ENCODE data around the gene FGD1.

The FGD1 gene

DNA sequence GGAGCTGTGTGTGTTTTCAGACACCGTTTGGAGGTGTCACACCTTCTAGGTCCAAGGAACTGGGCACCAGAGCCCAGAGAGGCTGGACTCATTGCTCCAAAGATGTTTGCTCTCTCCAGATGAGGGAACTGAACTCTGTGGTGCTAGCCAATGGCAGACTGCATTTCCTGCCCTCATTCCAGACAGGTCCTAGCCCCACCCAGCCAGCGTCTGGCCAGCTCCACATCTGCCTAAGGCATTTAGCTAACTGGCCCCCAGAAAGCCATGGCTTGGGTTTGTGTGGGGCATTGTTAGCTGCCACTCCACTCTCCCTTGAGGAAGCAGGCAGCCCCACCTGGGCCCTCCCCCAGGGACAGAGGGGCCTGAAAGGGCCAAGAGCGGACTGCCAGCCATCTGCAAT, 11.4 kb downstream of the FGD1 start:
- Mint-ChIP-seq H3K27me3 (no peaks in the 10 kb centered on the region), H3K4me3 (no peak overlapping the region), H3K9me3 (no peaks in the 10 kb centered on the region), H3K4me1 (no peaks in the 10 kb centered on the region), H3K27ac (no peak overlapping the region), H3K36me3 (no peaks in the 10 kb centered on the region)

DNA sequence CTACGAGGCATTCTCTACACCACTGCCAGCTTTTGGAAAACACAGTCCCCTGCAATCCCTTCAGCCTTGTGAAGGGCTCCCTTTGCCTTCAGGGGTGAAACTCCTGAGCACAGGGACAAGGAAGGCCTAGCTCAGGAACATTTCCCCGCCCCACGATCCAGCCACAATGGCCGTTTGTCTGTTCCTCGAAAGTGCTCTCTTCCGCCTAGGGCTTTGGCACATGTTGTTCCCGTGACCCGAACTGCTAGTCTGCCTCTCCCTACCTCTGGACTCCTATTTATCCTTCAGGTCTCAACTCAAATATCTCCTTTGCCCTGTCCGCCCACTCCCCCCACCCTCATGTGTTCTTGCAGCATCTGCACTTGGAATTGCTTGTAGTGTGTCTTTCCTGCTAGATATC, 12.1 kb downstream of the FGD1 start:
- Mint-ChIP-seq H3K27ac (no peak overlapping the region), H3K9me3 (no peaks in the 10 kb centered on the region), H3K36me3 (no peaks in the 10 kb centered on the region), H3K4me3 (no peak overlapping the region), H3K4me1 (no peaks in the 10 kb centered on the region), H3K27me3 (no peaks in the 10 kb centered on the region)

DNA sequence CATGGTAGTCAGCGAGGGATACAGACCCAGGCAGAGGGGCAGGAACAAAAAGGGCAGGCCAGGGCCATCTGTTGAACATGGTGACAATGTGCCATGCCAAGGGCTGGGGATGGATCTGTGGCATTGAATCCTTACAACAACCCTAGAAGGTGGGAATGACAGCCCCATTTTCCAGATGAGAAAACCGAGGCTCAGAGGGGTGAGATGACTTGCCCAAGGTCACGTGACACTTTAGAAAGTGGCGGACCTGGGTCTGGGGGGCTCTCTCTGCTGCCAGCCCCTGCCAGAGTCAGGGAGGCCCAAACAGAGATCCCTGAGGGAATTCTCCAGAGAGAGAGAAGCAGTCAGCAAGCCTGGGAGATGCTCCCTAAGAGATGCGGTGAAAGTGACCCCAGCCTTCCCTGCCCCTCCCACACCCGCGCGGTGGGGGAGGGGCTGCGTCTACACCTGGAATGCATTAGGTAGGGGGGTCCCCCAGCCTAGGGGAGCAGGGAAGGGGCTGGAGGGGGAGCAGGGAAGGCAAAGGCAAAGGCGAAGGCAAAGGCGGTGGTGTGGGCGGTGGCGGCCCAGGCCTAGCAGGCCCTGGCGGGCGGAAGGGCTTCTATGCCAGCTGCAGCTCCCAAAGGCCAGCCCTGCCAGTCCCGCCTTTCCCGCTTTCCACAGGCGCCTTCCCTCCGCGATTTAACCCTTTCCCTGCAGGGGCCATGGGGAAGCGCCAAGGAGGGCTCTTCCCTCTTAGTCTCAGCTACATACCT, 13.0 kb downstream of the FGD1 start:
- Mint-ChIP-seq H3K36me3 (no peaks in the 10 kb centered on the region), H3K4me3 (no peak overlapping the region), H3K27me3 (no peaks in the 10 kb centered on the region), H3K4me1 (no peaks in the 10 kb centered on the region), H3K27ac (no peak overlapping the region), H3K9me3 (no peaks in the 10 kb centered on the region)

DNA sequence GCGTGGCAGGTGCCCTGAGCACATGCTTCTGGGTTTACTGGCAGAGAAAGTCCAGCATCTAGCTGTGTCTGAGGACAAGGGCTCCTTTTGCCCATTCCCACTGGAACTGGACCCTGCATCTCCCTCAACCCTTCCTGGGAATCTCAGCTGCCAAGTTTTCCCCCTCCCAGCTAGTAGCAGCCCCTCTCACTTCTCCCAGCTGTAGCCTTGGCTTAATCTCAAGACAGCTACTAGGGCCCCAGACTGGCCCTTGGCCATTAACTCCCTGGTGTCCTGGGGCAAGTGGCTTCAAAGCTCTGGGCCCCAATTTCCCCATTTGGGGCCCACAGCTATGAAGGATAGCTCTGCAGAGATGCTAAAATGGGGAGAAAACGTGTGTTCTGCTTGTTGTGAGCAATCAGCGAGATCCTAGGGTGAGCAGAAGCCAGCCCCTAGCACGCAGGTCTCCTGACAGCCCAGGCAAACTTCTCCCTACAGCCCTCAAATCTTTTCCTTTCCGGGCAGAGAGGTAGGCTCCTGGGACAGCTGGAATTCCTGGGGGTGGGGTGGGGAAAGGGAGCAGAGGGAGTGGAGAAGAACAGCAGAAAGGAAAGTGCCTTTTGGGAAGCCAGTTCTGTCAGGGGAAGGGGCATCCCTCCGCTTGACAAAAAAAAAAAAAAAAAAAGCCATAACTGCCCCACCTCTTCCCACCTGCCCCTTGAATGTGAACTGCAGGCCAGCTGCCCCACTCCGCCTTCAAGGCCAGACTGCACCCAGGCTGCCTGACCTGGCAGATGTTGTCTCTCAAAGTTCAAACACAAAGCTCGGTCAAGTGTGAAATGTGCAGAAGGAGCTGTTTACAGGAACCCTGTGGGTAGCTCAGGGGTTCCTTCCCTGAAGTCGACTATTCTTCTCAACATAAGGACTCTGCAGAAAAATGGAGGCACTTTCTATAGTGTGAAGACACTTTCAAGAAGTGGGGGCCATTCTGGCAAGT, 16.6 kb downstream of the FGD1 start:
- Mint-ChIP-seq H3K27ac (no peak overlapping the region), H3K4me3 (no peak overlapping the region), H3K4me1 (no peaks in the 10 kb centered on the region), H3K36me3 (no peaks in the 10 kb centered on the region), H3K9me3 (no peaks in the 10 kb centered on the region), H3K27me3 (no peaks in the 10 kb centered on the region)

DNA sequence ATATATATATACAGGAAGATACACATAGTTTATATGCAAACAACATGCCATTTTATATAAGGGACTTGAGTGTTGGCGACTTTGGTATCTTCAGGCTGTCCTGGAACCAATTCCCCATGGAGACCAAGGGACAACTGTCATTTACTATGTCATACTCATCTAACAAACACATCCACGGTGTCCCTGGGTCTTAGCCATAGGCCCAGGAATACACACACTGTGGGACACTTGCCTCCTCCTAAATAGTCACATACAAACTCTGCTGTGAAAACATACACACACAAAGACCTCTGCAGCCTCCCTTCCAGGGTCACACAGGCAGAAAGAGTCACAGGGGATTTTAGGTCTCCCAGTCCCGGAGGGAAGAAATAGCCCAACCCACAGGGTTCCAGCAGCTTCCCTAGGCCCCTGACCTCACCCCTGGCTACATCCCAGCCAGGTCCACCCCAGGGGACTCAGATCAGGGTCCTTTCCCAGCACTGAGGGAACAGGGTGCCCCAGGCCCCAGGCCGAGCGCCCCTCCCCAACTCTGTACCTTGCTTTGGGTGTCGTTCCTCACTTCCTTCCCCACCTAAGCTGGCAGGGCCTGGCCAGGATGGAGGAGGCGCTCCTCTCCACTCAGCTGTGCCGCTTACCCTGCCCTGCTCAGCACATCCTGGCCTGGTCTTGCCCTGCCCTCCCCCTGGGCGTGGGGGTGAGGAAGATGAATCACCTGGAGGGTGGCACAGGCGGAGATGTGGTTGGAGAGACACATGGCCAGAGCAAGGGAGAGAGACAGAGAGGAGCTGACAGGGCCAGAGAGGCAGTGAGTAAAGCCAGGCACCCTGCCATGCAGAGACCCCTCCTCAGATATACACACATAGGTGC, 21.8 kb downstream of the FGD1 start:
- no peaks in the 10 kb centered on the region for H3K4me1 Mint-ChIP-seq
- no peaks in the 10 kb centered on the region for H3K27me3 Mint-ChIP-seq
- H3K9me3 Mint-ChIP-seq: no peaks in the 10 kb centered on the region
- no peak overlapping the region for H3K27ac Mint-ChIP-seq
- no peaks in the 10 kb centered on the region for H3K36me3 Mint-ChIP-seq
- H3K4me3 Mint-ChIP-seq: no peak overlapping the region

DNA sequence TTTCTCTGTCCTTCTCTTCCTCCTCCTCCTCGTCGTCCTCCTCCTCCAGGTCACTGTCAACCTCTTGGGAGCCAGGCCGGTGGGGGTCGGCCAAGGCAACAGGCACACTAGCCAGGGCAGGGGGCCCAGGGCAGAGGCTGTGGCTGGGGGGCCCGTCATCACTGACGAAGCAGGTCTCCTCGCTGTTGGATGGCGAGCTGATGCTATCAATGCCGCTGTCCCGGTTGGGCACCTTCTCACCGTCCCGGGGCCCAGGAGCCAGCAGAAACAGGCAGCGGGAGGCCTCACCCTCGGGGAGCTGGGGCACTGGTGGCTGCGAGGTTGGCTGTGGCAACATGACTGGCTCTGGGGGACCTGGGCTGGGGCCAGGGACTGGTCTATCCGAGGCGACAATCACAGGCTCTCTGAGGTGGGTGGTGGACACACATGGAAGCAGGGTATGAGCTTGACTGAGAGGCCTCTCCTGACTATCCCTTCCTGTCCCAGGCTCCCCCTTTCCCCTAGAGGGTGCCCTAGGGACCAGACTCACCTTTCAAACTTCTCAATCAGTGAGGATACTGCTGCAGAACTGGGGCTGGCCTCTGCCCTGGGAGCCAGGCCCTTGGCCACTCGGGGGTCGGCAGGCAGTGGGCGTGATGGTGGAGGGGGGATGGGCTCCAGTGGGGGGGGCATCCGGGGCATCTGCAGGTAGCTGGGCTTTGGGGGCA, 25.8 kb downstream of the FGD1 start:
- Mint-ChIP-seq H3K4me1 (no peaks in the 10 kb centered on the region), H3K27ac (no peak overlapping the region), H3K27me3 (no peaks in the 10 kb centered on the region), H3K9me3 (no peaks in the 10 kb centered on the region), H3K36me3 (no peaks in the 10 kb centered on the region), H3K4me3 (no peak overlapping the region)

DNA sequence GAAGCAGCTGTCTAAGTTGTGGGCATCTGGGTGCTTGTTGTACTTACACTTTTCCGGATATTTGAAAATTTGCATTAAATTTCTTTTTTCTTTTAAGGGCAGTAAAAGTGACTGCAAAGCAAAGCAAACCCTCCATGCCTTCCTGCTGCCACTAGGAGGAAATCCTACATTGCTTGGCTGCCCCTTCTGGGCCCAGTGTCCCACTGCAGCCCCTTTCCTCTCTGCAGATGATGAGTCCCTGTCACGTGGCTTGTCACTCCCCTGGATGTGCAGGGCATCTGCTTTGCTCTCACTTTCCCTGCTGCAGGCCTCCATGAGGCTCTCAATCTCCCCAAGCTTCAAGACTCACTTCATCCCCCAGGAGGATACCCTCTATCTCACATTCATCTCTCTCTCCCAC, 43.1 kb downstream of the FGD1 start:
- Mint-ChIP-seq H3K4me1 (no peaks in the 10 kb centered on the region), H3K27me3 (no peaks in the 10 kb centered on the region), H3K9me3 (no peaks in the 10 kb centered on the region), H3K27ac (no peak overlapping the region), H3K4me3 (no peak overlapping the region), H3K36me3 (peaks cover 3% of the 10 kb centered on the region)

DNA sequence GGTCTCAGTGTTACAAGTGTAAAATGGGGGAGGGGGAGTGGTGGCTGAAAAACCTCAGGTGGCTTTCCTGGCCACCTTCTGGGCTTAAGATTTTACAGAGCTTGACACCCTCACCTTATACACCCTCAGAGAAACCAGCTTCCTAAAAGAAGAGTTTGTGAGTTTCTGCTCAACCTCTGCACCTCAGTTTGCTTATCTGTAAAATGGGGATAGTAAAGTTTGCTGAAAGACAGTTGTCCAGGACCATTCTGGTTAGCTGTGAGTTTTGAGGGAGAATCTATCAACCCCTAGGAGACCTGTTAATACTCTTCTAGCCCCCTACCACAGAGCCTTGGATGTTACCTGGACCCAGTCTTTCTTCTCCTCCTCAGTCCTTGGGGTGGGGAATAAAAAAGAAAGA, 46.1 kb downstream of the FGD1 start:
- no peaks in the 10 kb centered on the region for H3K9me3 Mint-ChIP-seq
- no peak overlapping the region for H3K27ac Mint-ChIP-seq
- no peak overlapping the region for H3K4me3 Mint-ChIP-seq
- H3K27me3 Mint-ChIP-seq: no peaks in the 10 kb centered on the region
- no peaks in the 10 kb centered on the region for H3K4me1 Mint-ChIP-seq
- peaks cover 3% of the 10 kb centered on the region for H3K36me3 Mint-ChIP-seq

DNA sequence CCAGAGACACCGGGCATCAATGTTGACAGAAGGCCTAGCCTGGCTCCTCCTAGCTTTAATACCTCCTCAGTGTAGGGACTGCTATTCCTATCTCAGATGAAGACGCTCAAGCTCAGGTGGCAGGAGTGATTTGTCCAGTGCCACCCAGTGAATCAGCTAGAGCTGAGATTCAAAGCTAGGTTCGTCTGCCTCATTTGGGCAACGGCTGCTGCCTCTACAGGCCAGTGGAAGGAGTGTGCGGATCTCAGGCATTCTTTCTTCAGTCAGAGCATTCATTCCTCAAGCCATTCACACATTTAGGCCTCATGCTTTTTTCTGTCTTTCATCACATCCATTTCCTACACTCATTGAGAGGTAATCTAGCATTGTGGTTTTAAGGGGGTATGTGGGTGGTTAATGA, 48.6 kb downstream of the FGD1 start:
- Mint-ChIP-seq H3K4me3 (no peak overlapping the region), H3K27ac (no peak overlapping the region), H3K36me3 (peaks cover 6% of the 10 kb centered on the region), H3K9me3 (no peaks in the 10 kb centered on the region), H3K27me3 (no peaks in the 10 kb centered on the region), H3K4me1 (peaks cover 7% of the 10 kb centered on the region)

DNA sequence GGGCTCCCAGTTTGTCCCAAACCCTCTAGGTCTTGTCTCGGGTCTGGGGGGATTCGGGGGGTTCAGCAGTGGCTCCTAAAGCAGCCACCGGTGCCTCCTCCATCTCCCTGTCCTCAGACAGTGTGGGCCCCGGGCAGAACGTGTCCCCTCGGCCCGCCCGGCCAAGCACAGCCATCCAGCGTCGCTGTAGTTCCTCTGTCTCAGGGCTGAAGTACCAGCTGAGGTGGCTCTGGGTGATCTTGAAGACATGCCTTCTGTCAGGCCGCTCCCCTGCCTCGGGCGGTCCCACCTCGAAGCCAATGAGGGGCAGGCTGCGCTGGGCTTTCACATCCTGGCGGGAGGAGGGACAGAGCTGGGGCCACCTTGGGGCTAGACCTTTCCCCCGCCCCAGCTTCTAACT, 50.0 kb downstream of the FGD1 start:
- Mint-ChIP-seq H3K27ac (no peak overlapping the region), H3K36me3 (peaks cover 11% of the 10 kb centered on the region), H3K9me3 (no peaks in the 10 kb centered on the region), H3K27me3 (no peaks in the 10 kb centered on the region), H3K4me3 (no peak overlapping the region), H3K4me1 (peaks cover 20% of the 10 kb centered on the region)

DNA sequence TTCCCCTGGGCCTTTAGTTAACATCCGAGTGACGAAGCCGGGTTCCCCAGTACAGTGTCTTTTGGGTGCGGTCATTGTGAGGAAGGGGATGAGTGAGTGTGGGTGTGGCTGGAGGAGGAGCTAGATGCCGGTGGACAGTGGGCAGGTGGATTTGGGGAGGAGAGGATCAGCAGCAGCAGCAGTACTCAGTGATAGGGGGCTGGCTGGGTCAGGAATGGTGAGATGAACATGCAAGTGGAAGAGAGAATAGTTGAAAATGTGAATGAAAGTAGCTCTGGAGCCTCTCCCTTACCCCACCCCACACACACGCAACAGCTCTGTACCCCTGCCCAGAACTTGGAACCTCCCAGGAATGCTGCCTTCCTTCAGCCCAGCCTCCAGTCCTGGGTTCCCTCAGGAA, 51.3 kb downstream of the FGD1 start:
- H3K9me3 Mint-ChIP-seq: no peaks in the 10 kb centered on the region
- H3K27me3 Mint-ChIP-seq: no peaks in the 10 kb centered on the region
- no peak overlapping the region for H3K4me3 Mint-ChIP-seq
- peaks cover 8% of the 10 kb centered on the region for H3K36me3 Mint-ChIP-seq
- no peak overlapping the region for H3K27ac Mint-ChIP-seq
- H3K4me1 Mint-ChIP-seq: peaks cover 25% of the 10 kb centered on the region

DNA sequence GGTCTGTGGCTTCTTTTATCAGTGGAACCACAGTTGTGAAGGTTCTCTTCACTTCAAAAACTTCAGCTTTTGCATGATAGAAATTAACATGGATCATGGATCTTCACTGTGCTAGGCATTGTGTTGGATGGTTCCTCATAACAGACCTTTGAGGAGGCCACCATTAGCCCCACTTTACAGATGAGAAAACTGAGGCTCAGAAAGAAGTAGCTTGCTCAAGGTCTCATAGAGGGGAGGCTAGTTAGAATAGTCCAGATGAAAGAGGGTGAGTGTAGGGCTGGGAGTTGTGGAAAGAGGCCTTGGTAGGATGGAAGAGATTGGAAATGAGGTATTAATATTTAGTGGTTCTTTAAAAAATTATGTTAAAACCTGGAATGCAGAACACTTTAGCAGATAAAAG, 53.2 kb downstream of the FGD1 start:
- no peak overlapping the region for H3K27ac Mint-ChIP-seq

DNA sequence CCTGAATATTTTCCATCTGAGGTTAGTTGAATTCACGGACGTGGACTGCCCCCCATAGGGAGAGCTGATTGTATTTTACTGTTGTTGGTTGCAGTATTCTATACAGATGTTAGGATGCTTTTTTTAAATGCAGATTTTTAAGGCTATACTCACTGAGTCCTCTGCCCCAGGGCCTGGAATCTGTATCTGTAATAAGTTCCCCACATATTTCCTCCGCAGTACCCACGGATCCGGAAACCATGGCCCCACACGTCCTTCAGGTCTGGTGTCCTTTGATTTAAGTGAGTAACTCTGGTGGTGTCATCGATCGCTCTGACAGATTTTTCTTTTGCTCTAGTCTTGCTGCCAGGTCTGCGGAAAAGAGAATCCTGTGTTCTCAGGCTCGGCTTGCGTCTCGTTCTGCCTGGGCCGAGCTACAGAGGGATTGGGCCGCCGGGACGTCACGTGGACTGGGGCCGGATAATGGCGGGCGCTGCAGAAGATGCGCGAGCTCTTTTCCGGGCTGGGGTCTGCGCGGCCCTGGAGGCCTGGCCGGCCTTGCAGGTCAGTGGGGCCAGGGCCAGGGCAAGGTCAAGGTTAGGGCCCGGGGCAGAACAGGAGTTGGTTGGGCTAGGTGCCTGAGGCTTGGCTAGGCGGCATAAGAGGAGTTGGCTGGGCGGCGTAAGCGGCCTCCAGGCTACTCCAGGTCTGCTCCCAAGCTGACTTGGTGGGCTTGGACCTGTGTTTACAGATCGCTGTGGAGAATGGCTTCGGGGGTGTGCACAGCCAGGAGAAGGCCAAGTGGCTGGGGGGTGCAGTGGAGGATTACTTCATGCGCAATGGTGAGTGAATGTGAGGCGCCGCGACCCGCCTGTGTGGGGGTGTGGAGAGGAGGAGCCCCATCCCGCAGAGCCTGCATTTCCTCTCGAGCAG, 55.8 kb downstream of the FGD1 start, which contains the start of gene TSR2:
TSS of gene TSR2 (plus strand) at position 445 of the 912 bp plus-strand sequence. CDS start at position 463, 18 bp downstream.
- H3K36me3 Mint-ChIP-seq: peaks cover 8% of the 10 kb centered on the region
- no peaks in the 10 kb centered on the region for H3K27me3 Mint-ChIP-seq
- H3K27ac Mint-ChIP-seq: peak within 1 kb of the TSS; percentile 86
- peaks cover 27% of the 10 kb centered on the region for H3K4me1 Mint-ChIP-seq
- H3K4me3 Mint-ChIP-seq: peak within 1 kb of the TSS; percentile 94
- H3K9me3 Mint-ChIP-seq: no peaks in the 10 kb centered on the region

More for the DNA sequence above, 53.2 kb downstream of the FGD1 start:
- H3K36me3 Mint-ChIP-seq: peaks cover 8% of the 10 kb centered on the region
- no peaks in the 10 kb centered on the region for H3K27me3 Mint-ChIP-seq
- no peaks in the 10 kb centered on the region for H3K9me3 Mint-ChIP-seq
- no peak overlapping the region for H3K4me3 Mint-ChIP-seq
- peaks cover 27% of the 10 kb centered on the region for H3K4me1 Mint-ChIP-seq

DNA sequence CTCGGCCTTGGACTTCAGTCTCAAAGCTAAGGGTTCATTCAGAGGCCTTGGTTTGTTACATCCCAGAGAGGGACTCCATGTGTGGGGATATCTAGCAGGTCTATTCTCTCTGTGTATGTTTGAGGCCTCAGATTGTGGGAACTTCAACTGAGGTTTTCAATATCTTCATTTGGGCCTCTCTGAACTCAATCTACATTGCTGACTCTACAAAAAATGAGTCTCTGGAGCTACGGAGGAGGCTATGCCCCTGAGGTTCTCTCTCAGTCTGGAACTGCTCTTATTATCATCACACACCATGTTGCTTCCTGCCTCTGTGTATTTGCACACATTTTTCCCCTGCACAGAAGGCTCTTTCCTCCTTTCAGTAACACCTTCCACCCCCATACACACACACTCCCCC, 60.9 kb downstream of the FGD1 start:
- Mint-ChIP-seq H3K36me3 (no peaks in the 10 kb centered on the region), H3K9me3 (no peaks in the 10 kb centered on the region), H3K4me1 (peaks cover 5% of the 10 kb centered on the region), H3K27me3 (no peaks in the 10 kb centered on the region), H3K27ac (no peak overlapping the region), H3K4me3 (no peak overlapping the region)
